GM18498 (cell line): Measurements from ENCODE around the gene VPS35L.

Source experiments
- ATAC-seq: cut with Tn5 transposase; IDR thresholded peaks from one replicate; pipeline ENCODE4 v1.9.1; 2021; ENCODE audit warnings: mild to moderate bottlenecking, moderate library complexity; ENCODE audit not compliant: unreplicated experiment

VPS35L gene

GRCh38 chr16:19743816-19744159 lies 188.3 kb downstream of the VPS35L start:
- no peak for ATAC-seq

GRCh38 chr16:19744670-19745069 lies 189.2 kb downstream of the VPS35L start:
- ATAC-seq: no peak

GRCh38 chr16:19745286-19746010 lies 189.9 kb downstream of the VPS35L start:
- no peak for ATAC-seq

- no peak for ATAC-seq
Measured at GRCh38 chr16:19746561-19746960, 191.1 kb downstream of the VPS35L start.

- no peak for ATAC-seq
Measured at GRCh38 chr16:19748389-19749168, 193.1 kb downstream of the VPS35L start.

GRCh38 chr16:19749571-19750080 lies 194.1 kb downstream of the VPS35L start:
- no peak for ATAC-seq
